Activated T-cell treated with anti-CD3 and anti-CD28 coated beads for 48 hours (primary cell): Measurements from ENCODE around the gene TRMT44.

ENCODE experiments used
- DNase-seq: peaks from one replicate; pipeline ENCODE4 v3.0.0-alpha.2; 2020; ENCODE audit warnings: low read depth

TRMT44 gene

GRCh38 chr4:8435656-8436121 is 4.9 kb upstream of the TRMT44 start:
- no peak for DNase-seq

DNA sequence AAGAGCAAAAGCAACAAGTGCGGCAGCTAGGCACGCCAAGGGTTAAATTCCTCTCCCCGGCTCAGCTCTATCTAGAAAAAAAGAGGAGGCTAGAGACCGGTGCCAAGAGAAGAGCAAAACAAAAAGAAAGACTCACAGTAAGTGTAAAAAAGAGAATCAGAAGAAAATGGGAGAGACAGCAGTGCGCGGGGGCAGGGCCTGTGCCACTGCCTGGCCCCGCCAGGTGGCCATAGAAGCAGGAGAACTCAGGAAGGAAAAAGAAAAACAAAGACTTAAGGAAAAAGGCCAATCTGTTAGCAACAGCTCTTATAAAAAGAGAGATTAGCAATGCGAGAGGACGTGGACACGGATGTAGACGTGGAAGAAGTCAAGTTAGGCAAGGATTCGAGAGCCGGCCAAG is 3.3 kb upstream of the TRMT44 start:
- no peak for DNase-seq

DNA sequence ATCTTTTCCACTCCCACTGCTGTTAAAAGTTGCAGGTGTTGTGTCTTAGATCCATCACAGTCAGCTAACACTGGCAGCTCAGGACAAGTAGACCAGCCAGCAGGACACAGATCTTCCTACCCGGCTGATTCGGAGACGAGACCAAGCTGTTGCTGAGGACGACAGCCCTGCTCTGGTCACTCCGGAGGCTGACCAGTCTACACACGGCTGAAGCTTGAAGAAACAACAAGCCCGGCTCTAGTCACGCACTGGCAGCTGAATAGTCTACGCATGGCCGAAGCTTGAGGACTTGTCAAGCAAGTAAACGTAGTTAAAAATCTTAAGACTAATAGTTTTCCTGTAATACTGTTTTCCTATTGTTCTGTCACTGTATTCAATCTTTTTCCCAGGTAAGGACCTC is 1.8 kb upstream of the TRMT44 start:
- DNase-seq = no peak

- DNase-seq = no peak
Measured at GRCh38 chr4:8439168-8439567, 1.4 kb upstream of the TRMT44 start.

DNA sequence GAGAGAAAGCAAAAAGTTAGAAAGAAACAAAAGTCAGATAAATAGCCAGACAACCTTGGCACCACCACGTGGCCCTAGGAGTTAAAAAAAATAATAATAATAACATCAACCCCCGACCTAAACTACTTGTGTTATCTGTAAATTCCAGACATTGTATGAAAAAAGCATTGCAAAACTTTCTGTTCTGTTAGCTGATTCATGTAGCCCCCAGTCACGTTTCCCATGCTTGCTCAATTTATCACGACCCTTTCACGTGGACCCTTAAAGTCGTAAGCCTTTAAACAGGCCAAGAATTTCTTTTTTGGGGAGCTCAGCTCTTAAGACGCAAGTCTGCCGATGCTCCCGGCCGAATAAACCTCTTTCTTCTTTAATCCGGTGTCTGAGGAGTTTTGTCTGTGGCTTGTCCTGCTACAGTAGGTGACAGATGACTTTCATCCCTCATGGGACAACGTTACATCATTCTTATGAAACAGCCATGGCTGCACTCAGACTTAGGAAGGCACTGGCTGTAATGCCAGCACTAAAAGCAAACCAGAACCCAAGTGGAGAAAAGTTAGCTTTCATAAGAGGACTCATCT is 574 bp upstream of the TRMT44 start:
- DNase-seq = no peak

GRCh38 chr4:8441499-8442091 is 1.0 kb downstream of the TRMT44 start:
- DNase-seq = no peak

GRCh38 chr4:8442596-8443358 is 2.2 kb downstream of the TRMT44 start:
- no peak for DNase-seq

DNA sequence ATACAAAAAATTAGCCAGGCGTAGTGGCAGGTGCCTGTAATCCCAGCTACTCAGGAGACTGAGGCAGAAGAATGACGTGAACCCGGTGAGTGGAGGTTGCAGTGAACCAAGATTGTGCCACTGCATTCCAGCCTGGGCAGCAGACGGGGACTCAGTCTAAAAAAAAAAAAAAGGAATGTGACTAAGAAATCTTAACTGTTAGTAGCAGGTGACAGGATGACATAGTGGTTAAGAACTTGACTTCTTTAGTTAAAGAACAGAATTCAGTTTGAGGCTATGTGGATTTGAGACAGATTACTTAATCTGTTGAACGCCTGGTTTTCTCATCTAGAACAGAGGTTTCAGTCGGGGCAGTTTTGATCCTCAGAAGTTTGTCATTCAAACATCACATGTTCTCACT is 3.2 kb downstream of the TRMT44 start:
- DNase-seq = no peak

DNA sequence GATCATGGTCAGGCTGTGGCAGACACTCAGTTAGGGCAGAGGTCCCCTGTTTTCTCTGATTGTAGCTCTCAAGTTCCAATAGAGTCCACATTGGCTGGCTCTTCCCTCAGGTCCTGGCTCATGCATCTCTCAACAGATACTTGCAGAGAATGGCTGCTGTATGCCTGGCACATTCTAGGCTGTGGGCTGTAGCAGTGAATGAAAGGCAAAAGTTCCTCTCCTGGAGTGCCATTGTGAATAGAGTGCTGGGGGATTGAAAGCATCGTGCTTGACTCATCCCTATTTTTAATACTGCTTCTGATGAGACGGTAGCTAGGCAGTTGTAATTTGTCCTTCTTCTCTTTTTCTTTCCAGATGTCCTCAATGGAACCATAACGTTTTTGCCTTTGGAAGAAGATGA is 5.5 kb downstream of the TRMT44 start:
- no peak for DNase-seq

GRCh38 chr4:8451440-8452182 is 11.0 kb downstream of the TRMT44 start:
- DNase-seq = no peak

DNA sequence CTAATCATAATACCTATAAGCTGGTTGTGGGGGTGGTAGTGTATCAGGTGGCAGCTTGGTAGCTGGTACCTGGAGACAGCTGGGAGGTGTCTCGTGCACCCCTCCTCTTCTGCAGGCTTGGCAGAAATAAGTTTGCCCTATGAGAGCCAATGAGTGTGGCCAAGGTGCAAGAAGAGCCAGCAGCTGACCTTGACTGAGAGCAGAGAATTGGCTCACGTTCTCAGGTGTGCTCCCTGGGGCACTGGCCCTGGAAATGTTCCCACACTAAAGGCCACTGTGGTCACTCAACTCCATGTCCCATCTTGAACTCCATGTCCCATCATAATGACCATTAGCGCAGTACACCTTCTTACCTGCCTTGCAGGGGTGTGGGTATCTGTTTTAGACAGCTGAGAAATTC is 13.4 kb downstream of the TRMT44 start:
- DNase-seq = no peak

DNA sequence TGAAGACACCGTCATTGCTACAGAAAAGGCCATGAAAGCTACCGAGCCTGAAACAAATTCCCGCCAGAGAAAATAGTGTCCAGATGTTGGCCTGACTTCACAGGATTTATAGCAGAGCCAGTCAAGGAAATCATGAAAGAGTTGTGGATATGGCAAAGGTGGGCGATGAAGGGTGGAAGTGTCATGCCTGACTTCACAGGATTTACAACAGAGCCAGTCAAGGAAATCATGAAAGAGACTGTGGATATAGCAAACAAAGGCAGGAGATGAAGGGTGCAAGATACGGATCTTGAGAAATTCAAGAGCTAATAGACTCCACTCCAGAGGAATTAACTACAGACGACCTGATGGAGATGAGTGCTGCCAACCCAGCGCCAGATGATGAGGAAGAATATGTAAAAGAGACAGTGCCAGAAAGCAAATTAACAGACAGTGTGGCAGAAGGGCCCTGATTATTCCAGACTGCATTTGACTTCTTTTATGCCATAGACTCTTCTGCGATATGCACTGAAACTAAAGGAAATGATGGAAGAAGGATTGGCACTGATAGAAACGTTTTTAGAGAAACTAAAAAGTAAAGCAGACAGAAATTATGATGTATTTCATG is 17.2 kb downstream of the TRMT44 start:
- DNase-seq = no peak

GRCh38 chr4:8459867-8460445 is 19.4 kb downstream of the TRMT44 start:
- no peak for DNase-seq

DNA sequence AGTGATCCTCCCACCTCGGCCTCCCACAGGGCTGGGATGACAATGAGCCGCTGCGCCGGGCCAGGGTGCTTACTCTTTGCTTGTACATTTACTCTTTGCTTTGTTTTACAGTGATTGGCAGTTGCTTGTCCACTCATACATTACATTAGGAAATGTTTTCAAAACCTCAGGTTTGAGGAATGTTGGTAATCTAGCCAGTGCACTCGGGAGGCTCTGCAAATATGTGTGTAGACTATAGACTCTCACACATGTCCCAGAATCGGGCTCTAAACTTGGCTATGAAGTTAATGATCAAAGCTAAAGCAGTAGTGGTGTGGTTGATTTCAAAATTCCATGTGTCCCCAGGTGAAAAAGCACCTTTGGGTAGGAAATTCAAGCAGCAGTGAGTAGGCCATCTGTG is 20.5 kb downstream of the TRMT44 start:
- no peak for DNase-seq

GRCh38 chr4:8461616-8462015 is 21.0 kb downstream of the TRMT44 start:
- no peak for DNase-seq

- no peak for DNase-seq
Measured at GRCh38 chr4:8463811-8464210, 23.2 kb downstream of the TRMT44 start.

DNA sequence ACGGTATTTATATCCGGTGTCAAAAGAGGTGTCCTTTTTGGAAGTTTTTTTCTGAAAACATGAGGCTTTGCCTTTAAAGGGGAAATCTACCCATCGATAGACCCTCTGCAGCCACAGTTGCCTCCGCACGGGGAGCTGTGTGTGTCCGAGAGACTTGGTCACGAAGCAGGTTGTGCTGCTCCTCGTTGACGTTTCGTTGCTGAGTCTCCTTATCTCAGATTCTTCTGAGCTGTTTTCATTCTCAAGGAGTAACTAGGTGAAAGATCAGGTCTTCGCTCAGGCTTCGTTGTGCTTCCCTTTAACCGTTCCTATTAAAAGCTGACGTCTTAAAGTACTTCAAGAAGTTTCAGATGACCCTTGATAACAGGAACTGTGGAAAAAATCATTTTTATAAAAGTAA is 23.8 kb downstream of the TRMT44 start:
- no peak for DNase-seq

- DNase-seq = no peak
Measured at GRCh38 chr4:8465615-8466611, 25.3 kb downstream of the TRMT44 start.

- no peak for DNase-seq
Measured at GRCh38 chr4:8467016-8467415, 26.4 kb downstream of the TRMT44 start.

- peak; percentile 49 for DNase-seq
Measured at GRCh38 chr4:8468746-8469535, 28.4 kb downstream of the TRMT44 start.
